Cardiac muscle cell (in vitro differentiated cells and primary cell): Measurements from ENCODE around the gene CCDC34. TPM values are rescaled to one million over a fixed set of nuclear protein-coding genes. Genes with fewer than 3 reads are reported as not detected.

Experiments
- DNase-seq, 2 donors: peaks; one replicate each; pipeline versions ENCODE4 v3.0.0 to v3.0.0-alpha.2; 2010 to 2017; ENCODE audit warnings: low read depth in 1 of 2, low spot score in 1 of 2
- H3K27ac ChIP-seq: fragments of 200-600 bp; sonication (generic); 2 replicates; pipeline ENCODE4 v1.5.1; 2016
- H3K27me3 ChIP-seq: fragments of 200-600 bp; sonication (generic); 2 replicates; pipeline ENCODE4 v1.6.0; 2016; ENCODE audit warnings: control low read depth
- H3K36me3 ChIP-seq: fragments of 200-600 bp; sonication (generic); 2 replicates; pipeline ENCODE4 v1.5.1; 2016; ENCODE audit warnings: control low read depth
- H3K4me1 ChIP-seq: fragments of 200-600 bp; sonication (generic); 2 replicates; pipeline ENCODE4 v1.8.1; 2017; ENCODE audit warnings: low read depth, mild to moderate bottlenecking, mixed run types
- H3K4me3 ChIP-seq: fragments of 200-600 bp; sonication (generic); 2 replicates; pipeline ENCODE4 v1.5.1; 2016; ENCODE audit warnings: mild to moderate bottlenecking
- H3K9me3 ChIP-seq: fragments of 200-600 bp; sonication (generic); 2 replicates; pipeline ENCODE4 v1.5.1; 2017; ENCODE audit warnings: low read depth, mild to moderate bottlenecking, control low read depth
- CTCF ChIP-seq: IDR thresholded peaks from 2 replicates; pipeline ENCODE4 v1.5.1; 2012; ENCODE audit warnings: low read depth, mild to moderate bottlenecking, low read length
- polyA plus RNA-seq: library from polyadenylated mRNA; unstranded; fragments of >200 nt; fragmentation: Nextera tagmentation; extraction: Ambion mirVana; gene quantifications from 2 replicates; pipeline ENCODE4 v1.2.1, GENCODE V29; 2016
- total RNA-seq: library from RNA; depleted of rRNA; stranded (reverse); fragments of >200 nt; gene quantifications from 2 replicates; pipeline ENCODE4 v1.2.3, GENCODE V29; 2016

CCDC34 gene
- total RNA-seq (9.1 and 21.1 TPM in 2 replicates), polyA plus RNA-seq (12.8 and 19.0 TPM in 2 replicates)

- DNase-seq, result peak; percentile 97
- peak within 1 kb of the TSS; percentile 72 for H3K27ac ChIP-seq
- peaks cover 13% of the 10 kb centered on the region for H3K36me3 ChIP-seq
- H3K27me3 ChIP-seq, result no peaks in the 10 kb centered on the region
- no peak for TF ChIP-seq CTCF
- H3K9me3 ChIP-seq, result no peaks in the 10 kb centered on the region
- H3K4me3 ChIP-seq, result peak within 1 kb of the TSS; percentile 43
- H3K4me1 ChIP-seq, result peaks cover 32% of the 10 kb centered on the region
Measured at GRCh38 chr11:27362749-27363575, at the start of gene CCDC34. TSS of gene CCDC34 (minus strand) at chr11:27363215. CDS start at chr11:27363194, 21 bp downstream.

- DNase-seq, result no peak
- Histone ChIP-seq H3K9me3 (no peaks in the 10 kb centered on the region), H3K4me1 (peaks cover 50% of the 10 kb centered on the region), H3K4me3 (no peak overlapping the region), H3K27ac (no peak overlapping the region), H3K27me3 (no peaks in the 10 kb centered on the region), H3K36me3 (peaks cover 3% of the 10 kb centered on the region)
- TF ChIP-seq CTCF, result no peak
Measured at GRCh38 chr11:27412192-27412691, 49.2 kb upstream of the CCDC34 start.

- no peak for TF ChIP-seq CTCF
- Histone ChIP-seq H3K27ac (no peak overlapping the region), H3K36me3 (peaks cover 3% of the 10 kb centered on the region), H3K9me3 (no peaks in the 10 kb centered on the region), H3K4me1 (peaks cover 41% of the 10 kb centered on the region), H3K4me3 (no peak overlapping the region), H3K27me3 (no peaks in the 10 kb centered on the region)
- no peak for DNase-seq
Measured at GRCh38 chr11:27411328-27411727, 48.3 kb upstream of the CCDC34 start.

GRCh38 chr11:27410272-27410671, 47.3 kb upstream of the CCDC34 start:
- Histone ChIP-seq H3K27ac (no peak overlapping the region), H3K4me1 (peaks cover 31% of the 10 kb centered on the region), H3K27me3 (no peaks in the 10 kb centered on the region), H3K9me3 (no peaks in the 10 kb centered on the region), H3K4me3 (no peak overlapping the region), H3K36me3 (peaks cover 3% of the 10 kb centered on the region)
- DNase-seq, result no peak
- TF ChIP-seq CTCF, result no peak

GRCh38 chr11:27409742-27410141, 46.7 kb upstream of the CCDC34 start:
- DNase-seq, result no peak
- H3K4me3 ChIP-seq, result no peak overlapping the region
- no peak for TF ChIP-seq CTCF
- peaks cover 3% of the 10 kb centered on the region for H3K36me3 ChIP-seq
- no peaks in the 10 kb centered on the region for H3K27me3 ChIP-seq
- peaks cover 31% of the 10 kb centered on the region for H3K4me1 ChIP-seq
- H3K9me3 ChIP-seq, result no peaks in the 10 kb centered on the region
- peak overlapping the region; percentile 8 for H3K27ac ChIP-seq
